Suppressor macrophage (primary cell): ENCODE results near the gene STX10.

Experiments used
- DNase-seq, 4 experiments: peaks; one replicate each; pipeline ENCODE4 v3.0.0-alpha.2; 2020 to 2022

Gene STX10

DNA sequence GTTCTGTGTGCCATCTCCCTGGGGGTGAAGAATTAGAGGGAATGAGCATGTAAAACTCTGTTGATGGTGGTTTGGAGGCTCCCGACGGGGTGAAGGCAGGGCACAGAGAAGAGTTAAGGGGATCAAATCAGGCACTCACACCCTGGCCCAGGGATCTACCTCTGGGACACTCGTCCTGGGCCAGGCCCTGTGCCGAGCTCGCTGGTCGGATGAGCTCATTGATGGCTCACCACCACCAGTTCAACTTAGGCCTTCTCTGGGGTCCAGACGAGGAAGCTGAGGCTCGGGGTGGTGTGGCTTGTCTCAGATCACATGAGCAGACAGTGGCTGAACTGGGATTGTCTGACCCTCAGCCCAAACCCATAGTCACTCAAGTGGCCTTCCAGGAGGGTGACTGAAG, 30.5 kb downstream of the STX10 start:
- DNase-seq = peak; percentile 79 to 91 (median 86)

DNA sequence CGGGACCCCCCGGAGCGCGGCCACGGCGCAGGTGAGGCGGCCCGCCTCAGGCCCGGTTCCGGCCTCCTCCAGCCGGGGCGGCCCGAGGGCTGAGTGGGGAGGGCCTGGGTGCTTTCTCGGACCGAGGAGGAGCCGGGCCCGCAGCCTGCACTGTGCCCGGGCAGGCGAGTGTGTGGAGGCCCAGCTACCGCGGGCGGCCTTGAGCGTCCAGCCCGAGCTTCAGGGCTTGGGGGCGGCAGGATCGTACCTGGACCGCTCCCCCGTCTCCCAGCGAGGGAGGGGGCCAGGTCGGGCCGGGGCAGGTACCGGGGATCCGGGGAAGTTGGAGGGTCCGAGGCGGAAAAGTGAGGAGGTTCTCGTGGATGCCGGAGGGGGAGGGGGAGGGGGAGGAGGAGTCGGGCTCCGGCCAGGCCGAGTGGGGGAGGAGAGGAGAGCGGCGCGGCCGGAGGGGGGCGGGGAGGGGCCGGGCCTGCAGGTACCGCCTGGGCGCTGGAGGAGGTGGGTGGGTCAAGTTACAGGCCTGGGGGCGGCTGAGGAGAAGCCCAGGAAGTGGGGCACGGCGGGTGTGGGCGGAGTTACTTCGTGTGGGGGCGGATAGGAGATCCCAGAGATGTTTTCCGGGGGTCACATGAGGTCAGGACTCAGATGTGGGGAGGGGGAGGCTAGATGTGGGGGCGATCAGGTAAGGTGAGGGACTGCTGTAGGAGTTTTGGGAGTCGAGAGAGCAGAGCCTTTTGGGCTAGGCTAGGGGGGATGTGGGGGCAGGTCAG, 31.6 kb downstream of the STX10 start:
- DNase-seq = peak; percentile 39 to 73 (median 58)

DNA sequence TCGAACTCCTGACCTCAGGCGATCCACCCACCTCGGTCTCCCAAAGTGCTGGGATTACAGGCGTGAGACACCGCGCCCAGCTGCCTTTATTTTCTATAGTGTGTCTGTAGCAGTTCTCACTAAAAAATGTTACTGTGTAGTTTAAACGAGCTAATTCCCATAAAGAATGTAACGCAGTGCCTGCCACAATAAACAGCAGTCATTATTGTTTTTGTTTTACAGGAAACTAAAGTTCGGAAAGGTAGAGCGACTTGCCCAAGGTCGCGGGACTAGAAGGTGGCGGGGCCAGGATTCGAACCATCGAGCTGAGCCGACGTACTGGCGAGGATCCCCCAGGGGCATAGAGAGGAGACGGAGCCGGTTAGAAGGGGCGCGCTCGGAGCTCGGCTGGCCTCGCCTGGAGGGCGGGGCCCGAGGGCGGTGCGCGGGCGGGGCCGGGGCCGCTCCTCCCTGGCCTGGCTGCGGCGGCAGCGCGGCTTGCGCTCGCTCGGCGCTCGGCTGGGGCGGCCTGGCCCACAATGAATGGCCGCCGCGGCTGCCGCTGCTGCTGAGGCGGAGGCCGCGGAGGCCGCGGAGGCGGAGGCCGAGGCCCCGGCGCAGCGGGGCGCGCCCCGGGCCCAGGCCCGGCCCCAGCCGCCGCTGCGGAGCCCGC, 32.3 kb downstream of the STX10 start, which contains the start of gene NACC1:
NACC1 (plus strand) TSS at position 493 of the 652 bp plus-strand sequence. CDS start 16,944 bp downstream, outside the sequence.
- peak; percentile 93 to 97 (median 96) for DNase-seq

DNA sequence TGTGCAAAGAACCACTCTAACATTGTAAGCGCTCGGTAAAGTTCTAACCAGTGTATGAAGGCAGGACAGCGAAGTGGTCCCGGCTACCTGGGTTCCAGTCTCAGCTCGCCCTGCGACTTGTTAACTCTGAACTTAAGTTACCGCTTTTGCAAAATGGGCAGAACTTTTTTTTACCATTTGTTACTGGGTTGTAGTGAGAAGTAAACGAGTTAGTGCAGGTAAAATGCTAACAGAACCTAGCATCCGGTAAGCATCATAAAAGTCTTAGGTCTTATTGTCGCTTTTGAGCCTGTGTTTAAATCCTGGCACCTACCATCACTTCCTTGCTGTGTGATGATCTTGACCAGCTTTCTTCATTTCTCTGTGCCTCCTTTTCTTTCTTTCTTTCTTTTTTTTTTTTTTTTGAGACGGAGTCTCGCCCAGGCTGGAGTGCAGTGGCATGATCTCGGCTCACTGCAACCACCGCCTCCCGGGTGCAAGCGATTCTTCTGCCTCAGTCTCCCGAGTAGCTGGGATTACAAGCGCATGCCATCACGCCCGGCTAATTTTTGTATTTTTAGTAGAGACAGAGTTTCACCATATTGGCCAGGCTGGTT, 32.9 kb downstream of the STX10 start:
- DNase-seq = no peak

DNA sequence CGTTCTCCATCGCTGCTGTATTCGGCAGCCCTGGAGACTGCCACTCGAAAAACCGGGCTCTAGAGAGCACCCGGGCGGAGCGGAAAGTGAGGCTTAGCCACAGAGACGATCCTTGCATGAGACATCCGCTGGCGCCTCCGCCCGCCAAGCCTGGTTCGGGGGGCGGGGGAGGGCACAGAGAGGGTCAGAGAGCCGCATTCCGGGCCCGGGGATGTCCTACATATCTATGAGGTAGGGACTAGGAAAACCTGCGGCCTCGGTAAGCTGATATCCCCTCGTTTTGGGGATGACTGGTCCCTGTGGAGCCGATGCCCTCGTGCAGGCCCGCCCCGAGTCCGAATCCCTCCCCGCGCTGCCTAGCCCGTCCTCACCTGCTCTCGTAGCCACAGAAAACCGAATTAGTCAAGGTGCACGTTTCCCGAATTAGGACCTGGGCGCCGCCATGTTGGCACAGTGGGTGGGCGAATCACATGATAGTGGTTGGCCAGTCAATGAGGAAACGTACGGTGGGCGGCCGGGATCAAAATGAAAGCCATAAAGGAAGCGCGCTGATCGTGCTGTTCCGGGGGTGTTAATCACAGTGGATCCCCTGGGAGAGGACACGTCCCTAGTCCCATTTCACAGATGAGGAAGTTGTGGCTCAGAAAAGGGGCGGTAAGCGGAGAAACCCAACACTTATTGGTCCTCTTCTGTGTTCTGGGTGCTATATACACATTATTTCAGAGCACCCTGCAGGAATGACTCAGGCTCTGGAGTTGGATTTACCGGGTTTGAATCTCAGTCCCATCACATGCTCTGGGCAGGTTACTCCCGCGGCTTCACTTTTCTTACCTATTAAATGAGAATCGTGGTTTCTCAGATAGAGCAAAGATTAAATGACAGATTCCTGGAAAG, 33.6 kb downstream of the STX10 start, which contains the start of gene TRMT1:
TRMT1 (minus strand) TSS at position 459 of the 894 bp plus-strand sequence; CDS start at position 118, 341 bp downstream.
- peak; percentile 95 to 97 (median 96) for DNase-seq

DNA sequence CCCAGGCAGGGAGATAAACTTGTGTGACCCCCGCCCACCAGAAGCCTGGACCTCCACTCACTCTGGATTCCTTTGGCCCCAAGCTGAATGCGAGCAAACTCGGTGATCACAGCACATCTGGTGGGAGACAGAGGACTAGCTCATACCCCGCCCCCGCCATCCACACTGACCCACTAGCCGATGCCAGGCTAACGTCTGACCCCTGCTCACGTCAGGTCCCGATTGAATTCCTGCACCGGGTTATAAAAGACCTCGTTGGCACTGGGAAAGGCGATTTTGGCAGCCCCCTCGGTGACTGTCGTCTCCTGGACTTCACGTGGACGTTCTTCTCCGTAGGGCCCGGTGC, 34.3 kb downstream of the STX10 start:
- DNase-seq = peak in 1 of 4 experiments; percentile 8

DNA sequence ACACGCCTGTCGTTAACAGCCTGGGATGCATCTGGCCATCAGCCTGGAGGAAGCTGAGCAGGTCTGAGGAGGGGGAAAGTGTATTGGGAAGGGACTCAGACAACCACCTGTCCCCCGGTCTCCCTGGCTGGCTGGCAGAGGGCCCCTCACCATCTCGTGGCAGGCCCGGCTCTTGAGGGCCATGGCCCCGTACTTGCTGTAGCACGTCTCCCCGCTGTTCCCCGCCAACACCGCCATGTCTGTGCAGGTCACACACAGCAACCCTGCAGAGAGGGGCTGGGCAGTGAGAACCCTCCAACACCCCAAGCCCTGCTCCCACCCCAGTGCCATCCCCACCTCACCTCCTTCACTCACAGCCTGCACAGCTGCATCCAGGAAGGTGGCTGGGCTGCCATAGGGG, 37.6 kb downstream of the STX10 start:
- no peak for DNase-seq

DNA sequence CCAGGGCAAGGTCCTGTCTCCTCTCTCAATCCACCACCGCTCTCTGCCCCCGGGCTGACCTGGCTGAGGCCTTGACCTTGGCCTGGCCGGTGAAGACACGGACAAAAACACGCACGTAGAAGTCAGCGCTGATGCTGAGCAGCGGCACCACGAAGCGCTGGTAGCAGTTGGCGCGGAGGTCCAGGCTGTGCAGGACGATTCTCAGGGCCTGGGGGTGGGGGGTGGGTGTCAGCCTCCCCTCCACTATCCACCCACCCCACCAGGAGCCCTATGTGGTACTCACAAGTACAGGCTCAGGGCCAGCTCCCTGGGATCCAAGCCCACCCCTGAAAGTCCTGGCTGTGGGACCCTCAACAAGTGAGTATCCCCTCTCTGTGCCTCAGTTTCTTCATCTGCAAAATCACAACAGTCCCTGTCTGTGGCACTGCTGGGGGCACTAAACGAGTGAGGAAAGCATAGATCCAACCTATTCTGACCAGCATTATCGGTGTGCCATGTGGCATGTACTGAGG, 40.0 kb downstream of the STX10 start:
- DNase-seq = no peak

DNA sequence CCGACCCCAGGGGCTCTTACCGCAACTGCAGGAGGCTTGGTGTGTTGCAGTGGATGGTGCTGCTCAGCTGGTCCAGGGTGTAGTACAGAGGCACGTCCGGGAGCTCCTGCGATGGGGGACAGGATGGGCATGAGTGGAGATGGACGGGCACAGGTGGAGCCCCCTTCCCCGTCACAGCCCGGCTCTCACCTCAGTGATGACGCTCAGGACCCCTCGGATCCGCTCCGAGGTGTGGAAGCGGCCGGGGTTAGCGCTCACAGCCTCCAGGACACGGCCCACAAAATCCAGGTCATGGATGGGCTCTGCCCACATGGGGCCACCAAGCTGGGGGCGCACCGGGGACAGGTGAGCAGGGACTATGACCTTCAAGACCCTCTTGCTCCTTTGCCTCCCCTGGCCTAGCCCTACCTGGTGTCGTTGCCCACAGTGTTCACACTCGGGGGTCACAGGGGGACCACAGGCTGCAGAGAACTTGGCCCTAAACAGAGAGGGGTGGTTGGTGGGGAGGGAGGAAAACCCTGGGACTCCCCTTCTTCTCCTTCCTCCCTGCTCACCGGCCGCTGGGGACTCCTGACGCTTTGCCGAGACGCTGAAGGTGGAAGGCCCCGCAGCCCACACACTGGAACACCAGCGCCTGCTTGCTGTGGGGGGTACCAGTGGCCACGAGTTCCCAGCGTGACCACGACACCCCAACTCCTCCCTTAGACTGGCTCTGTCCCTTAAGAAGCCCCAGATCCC, 40.6 kb downstream of the STX10 start:
- no peak for DNase-seq

DNA sequence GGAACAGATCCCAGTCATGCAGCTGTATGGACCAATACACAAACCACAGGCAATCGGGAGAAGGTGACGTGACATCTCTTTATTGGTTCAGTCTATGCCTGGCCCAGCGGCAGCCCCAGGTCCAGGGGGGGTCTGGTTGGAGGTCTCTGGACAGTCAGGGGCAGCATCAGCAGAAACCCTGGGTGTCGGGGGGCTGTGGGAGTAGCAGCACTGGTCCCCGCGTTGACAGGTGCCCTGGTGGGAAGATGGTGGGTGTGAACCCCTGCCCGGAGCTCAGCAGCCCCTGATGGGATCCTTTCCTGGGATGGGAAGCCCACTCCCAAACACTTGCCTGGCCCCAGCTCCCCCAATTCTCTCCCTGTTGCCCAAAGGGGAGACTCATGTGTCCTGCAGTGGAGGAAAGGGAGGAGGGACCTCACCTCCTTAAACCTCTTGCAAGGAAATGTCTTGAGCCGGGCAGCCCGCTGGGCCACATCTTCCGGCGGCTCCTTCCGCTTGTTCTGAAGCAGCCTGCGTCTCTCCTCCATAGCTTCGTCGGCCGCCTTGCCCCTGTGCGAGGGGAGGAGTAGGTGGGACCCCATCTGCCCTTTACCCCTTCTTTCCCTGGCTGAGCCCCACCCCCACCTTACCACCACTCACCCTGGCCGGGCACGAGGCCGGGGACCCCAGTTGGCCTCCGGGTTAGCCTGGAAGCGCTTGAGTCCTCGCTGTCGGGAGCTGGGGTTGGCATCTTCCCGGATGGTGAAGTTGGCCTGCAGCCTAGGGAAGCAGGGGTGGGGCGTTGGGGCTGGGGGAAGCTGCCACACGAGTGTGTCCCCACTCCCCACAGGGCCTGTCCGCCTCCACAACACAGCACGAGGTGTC, 45.1 kb downstream of the STX10 start:
- peak; percentile 17 to 67 (median 50) for DNase-seq

DNA sequence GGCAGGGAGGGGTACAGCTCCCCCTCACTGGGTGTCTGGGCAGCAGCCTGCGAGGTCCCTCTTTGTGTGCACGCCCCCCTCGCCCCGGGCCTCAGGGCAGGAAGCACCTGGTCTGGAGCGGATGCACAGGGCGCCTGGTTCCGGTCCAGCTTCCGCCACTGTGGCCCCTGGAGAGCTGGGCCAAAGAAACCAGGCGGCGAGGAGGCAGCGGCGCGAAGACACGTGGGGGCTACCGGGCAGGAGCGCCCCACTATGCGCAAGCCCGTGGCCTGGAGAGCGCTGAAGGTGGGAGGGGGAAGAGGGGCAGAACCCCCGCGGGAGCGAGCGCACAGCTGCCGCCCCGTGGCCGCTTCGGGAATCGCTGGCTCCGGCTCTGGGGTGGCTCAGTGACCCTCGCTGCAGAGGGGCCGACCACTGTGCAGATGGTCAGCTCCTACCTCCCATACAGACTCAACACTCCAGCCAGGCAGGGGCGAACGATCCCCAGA, 45.8 kb downstream of the STX10 start:
- DNase-seq = peak; percentile 56 to 79 (median 64)

DNA sequence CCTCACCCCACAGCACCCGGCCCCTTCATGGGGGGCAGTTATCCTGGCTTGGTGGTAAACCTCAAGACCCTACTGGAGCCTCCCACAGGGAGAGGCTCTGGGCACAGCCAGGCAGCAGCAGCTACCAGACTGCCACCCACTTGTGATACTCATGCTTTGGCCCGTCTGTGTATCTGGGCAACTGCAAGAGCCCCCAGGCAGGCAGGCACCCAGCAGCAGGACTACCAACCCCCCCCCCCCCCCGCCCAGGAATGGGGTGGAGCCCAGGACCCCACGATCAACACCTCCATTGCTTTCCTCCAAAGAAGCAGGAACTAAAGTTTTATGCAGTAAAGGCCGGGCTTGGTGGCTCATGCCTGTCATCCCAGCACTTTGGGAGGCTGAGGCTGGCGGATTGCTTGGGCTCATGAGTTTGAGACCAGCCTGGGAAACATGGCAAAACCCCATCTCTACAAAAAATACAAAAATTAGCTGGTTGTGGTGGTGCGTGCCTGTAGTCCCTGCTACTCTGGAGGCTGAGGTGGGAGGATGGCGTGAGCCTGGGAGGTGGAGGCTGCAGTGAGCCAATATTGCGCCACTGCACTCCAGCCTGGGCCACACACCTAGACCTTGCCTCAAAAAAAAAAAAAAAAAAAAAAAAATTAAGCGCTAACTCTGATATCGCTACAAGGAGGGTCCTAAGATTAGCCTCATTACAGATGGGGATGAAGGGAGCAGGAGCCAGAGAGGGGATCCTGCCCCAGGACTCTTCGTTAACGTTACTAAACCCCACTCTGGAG, 46.4 kb downstream of the STX10 start:
- DNase-seq = peak in 3 of 4 experiments; percentile 23 to 41 (median 36)

DNA sequence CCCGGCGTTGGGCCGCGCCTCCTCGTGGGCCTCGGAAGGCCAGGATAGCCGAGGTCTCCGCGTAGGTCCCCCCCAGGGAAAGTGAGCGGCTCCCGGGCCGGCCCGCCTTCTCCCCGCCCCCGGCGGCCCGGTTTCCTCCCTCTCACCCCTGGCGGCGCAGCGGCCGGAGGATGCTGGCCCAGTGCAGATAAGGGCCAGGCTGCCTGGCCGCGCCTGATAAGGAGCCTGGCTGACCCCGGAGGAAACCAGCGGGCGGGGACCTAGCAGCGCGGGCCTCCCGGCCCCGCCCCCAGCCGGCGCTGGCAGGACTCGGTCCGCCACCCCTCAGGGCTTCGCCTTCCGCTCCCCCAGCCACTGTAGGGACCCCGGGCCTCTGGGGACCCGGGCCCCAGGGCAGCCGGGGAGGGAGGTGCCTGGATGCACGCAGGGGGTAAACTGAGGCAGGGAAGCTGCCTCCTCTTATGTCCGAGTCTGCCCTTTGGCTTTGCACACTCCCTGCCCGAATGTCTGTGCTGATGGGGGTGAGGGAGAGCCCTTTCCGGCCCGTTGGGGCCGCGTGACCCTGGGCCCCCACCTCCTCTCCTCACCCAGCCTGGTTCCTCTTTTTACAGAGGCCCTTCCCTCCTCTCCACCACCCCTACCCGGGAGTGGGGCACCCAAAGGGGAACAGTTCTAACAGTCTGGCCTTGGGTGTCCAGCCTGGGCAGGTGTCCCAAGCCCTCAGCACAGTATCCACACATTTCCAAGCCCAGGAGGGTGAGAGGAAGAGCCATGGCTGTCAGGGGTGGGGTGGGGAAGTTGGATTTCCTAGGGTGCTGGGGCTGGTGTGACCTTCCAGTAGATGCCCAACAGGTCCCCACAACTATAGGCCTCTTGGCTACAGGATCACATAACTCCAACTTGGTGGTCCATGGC, 47.3 kb downstream of the STX10 start, which contains the start of gene LYL1:
LYL1 (minus strand) TSS at position 193 of the 915 bp plus-strand sequence. CDS start 1,687 bp downstream, outside the sequence.
- DNase-seq = peak; percentile 89 to 96 (median 95)

DNA sequence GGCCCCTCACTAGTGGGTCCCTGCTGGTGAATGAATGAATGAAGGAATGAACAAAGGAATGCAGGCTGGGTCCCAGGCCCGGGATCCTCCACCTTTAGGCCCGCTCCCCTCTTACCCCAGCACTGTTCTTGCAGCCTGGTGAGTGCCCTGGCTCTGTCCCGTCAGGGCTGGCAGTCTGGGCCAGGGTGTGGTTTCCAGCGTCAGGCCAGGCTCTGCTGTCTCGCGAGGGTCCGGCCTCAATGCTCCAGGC, 47.8 kb downstream of the STX10 start:
- DNase-seq = no peak

DNA sequence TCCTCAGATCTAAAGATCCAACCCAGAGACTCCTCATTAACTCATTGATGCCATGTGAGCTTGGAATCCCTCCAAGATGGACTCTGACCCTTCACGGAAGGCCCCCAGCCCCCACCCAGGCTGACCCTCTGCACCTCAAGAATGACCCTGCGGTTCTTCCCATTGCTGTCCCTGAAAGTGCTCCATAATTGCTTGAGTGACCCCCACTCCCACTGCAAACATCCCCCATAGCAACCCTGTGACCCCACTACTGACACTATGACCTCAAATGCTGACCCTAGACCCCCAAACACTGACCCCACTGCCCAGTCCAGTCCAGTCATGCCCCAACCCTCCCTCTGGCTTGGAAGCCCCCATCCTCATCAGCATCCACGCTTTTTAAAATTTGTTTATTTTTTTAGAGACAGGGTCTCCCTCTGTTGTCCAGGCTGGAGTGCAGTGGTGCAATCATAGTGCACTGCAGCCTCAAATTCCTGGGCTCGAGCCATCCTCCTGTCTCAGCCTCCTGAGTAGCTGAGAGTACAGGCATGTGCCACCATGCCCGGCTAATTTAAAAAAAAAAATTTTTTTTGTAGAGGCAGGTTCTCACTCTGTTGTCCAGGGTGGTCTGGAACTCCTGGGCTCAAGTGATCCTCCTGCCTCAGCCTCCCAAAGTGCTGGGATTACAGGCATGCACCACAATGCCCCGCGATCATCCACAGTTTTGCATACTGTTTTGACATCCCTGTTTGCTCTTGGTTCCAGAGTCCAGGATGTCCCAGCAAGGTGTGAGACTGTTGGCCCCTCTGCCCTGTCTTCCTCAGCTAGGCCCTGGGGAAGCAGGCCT, 48.4 kb downstream of the STX10 start:
- DNase-seq = peak in 1 of 4 experiments; percentile 5

DNA sequence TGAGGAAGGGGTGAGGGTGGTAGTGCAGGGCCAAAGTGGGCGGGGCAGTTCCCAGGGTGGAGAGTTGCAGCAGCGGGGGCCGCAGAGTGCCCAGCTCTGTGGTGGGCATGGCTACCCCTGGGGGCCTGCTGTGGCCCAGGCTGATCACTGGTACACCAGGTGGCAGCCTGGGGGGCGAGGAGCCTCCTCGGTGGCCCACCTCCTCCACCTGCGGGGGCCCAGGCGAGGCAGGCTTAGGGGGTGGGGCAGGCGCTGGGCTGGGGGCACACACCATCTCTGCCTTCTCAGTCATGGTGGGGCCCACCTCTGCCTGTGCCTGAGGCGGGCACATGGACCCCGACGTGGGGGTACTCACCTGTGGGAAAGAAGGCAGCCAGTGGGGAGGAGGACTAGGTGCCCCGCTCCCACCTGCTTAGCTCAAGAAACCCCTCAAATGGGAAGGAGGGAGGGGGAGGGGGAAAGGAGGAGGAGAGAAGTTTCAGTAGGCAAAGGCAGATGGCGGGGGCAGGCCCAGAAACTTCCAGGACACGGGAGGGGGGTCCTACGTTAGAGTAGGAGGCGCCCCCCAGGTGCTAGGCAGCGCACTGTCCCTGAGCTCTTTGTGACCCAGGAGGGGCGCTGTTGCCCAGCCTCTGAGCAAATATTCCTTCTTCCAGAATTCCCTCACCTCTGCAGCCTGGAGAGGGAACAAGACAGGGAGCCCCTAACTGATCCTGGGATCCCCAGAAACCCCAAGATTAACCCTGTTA, 49.2 kb downstream of the STX10 start:
- DNase-seq = peak in 2 of 4 experiments; percentile 44 to 61
